Renal pelvis (tissue), 12 donors: Measurements from ENCODE around the gene SLCO1B1. TPM values are rescaled to one million over a fixed set of nuclear protein-coding genes. Genes with fewer than 3 reads are reported as not detected.
"Not testable (repeated sequence)": the region's sequence is repeated elsewhere in the genome, so short reads cannot be mapped to it uniquely, and the experiment has no call there.

Source experiments
- DNase-seq: peaks from one replicate; pipeline ENCODE4 v3.0.0-alpha.2; 2013
- long read RNA-seq, 16 experiments: transcript quantifications; one replicate each; lab custom pipeline, GENCODE V29; 2026
- polyA plus RNA-seq, 3 donors: library from polyadenylated mRNA; unstranded; fragments of 120-200 nt; gene quantifications; one replicate each; pipeline ENCODE4 v1.2.1, GENCODE V29; 2013; ENCODE audit not compliant: insufficient read length in 3 of 3

Gene SLCO1B1, protein sequence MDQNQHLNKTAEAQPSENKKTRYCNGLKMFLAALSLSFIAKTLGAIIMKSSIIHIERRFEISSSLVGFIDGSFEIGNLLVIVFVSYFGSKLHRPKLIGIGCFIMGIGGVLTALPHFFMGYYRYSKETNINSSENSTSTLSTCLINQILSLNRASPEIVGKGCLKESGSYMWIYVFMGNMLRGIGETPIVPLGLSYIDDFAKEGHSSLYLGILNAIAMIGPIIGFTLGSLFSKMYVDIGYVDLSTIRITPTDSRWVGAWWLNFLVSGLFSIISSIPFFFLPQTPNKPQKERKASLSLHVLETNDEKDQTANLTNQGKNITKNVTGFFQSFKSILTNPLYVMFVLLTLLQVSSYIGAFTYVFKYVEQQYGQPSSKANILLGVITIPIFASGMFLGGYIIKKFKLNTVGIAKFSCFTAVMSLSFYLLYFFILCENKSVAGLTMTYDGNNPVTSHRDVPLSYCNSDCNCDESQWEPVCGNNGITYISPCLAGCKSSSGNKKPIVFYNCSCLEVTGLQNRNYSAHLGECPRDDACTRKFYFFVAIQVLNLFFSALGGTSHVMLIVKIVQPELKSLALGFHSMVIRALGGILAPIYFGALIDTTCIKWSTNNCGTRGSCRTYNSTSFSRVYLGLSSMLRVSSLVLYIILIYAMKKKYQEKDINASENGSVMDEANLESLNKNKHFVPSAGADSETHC
- polyA plus RNA-seq, result not detected
- long read RNA-seq, donor 1, result 0 reads
- long read RNA-seq, donor 2, result 0 reads
- long read RNA-seq, donor 3, result 0 reads
- long read RNA-seq, donor 4, result 0 reads
- long read RNA-seq, donor 5, result 0 reads
- long read RNA-seq, donor 6, result 0 reads
- long read RNA-seq, donor 7, result 0 reads
- long read RNA-seq, donor 8, result 0 reads
- long read RNA-seq, donor 9, result 0 reads
- long read RNA-seq, donor 10, result 0 reads
- long read RNA-seq, donor 11, result 0 reads
- long read RNA-seq, donor 12, result 0 reads
- long read RNA-seq, donor 13, result 0 reads
- long read RNA-seq, donor 14, result 0 reads
- long read RNA-seq, donor 15, result 0 reads
- long read RNA-seq, donor 16, result 0 reads

DNA sequence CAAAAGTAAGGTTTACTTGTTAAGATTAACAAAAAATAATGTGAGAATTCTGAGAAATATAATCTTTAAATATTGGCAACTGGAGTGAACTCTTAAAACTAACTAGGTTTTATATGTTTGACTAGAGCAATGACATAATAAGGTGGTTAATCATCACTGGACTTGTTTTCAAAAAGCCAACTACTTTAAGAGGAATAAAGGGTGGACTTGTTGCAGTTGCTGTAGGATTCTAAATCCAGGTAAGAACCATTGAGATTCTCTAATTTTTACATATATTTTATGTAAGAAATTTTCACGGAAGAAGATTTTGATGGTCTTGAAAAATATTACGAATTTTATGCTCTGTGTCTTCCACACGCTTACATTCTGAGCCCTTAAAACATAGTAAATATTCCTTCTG is at the start of gene SLCO1B1:
SLCO1B1 (plus strand) TSS at position 197 of the 400 bp plus-strand sequence. CDS start 10,381 bp downstream, outside the sequence.
- DNase-seq, result no peak

DNA sequence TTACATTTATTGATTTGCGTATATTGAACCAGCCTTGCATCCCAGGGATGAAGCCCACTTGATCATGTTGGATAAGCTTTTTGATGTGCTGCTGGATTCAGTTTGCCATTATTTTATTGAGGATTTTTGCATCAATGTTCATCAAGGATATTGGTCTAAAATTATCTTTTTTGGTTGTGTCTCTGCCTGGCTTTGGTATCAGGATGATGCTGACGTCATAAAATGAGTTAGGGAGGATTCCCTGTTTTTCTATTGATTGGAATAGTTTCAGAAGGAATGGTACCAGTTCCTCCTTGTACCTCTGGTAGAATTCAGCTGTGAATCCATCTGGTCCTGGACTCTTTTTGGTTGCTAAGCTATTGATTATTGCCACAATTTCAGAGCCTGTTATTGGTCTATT is 46.2 kb upstream of the SLCO1B1 start:
- not testable (repeated sequence) for DNase-seq

DNA sequence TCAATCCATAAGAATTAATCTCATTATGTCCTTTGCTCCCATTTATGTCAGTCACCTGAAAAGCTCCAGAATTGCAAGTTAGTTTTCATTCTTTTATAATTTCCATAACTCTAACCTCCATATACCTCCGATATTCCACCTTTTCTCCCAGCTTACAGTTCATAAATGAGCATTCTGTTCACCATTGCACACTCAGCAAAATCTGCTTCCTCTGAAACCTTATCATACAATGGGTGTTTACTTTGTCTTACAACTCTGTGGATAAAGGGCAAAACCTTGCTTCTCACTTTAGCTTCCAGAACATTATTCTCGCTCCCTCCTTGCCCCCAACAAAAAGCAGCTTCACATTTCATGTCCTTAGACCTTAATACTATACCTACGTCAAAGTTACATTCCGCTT is 19.3 kb upstream of the SLCO1B1 start:
- no peak for DNase-seq

DNA sequence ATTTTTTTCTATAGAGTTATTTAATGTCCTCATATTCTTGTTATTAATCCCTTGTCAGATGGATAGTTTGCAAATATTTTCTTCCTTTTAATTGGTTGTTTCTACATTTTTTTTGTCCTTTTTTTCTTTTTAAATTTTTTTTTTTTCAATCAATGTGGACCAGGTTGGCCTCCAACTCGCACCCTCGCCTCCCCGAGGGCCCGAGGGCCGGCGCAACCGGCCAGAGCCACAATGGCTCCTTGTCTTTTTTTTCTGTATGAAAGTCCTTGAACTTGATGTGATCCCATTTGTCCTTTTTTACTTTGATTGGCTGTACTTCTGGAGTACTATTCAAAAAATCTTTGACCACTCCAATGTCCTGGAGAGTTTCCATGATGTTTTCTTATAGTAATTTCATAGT is 17.7 kb upstream of the SLCO1B1 start:
- DNase-seq, result no peak

- no peak for DNase-seq
Measured at GRCh38 chr12:21117995-21118394, 13.0 kb upstream of the SLCO1B1 start.

GRCh38 chr12:21118760-21119159 is 12.2 kb upstream of the SLCO1B1 start:
- no peak for DNase-seq

DNA sequence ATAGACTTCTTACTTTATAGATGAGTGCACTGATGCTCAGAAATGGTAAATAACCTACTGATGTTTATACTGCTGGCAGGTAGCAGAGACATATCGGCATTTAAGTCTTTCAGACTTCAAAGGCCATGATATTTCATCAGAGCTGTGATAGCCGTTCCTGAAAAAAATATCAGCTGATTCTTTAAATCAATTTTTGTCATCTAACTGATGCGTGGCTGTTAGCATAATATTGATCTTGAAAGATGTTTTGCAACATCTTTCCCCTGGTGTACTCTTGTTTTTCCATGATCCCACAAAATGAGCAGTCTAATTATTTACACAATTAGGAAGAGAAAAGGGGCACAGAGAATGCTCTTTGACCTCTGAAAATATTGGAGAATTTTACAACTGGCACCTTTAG is 1.6 kb upstream of the SLCO1B1 start:
- DNase-seq, result no peak

DNA sequence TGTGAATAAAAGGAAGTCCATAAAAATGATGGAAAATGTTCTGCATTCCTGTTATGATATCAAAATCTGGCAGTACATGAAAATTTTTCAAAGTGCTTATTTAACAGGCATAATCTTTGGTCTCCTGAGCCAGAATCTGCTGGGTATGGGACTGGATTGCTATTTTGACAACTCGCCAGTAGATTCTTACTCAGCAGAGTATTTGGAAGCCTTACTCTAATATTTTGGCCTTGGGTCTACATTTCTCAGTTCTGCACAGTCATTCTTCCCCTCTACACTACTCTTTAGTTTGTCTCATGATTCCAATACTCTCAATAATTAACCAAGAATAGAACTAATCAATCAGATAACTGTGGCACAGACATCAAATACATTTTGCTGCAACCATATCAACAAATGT is 1.1 kb upstream of the SLCO1B1 start:
- no peak for DNase-seq

DNA sequence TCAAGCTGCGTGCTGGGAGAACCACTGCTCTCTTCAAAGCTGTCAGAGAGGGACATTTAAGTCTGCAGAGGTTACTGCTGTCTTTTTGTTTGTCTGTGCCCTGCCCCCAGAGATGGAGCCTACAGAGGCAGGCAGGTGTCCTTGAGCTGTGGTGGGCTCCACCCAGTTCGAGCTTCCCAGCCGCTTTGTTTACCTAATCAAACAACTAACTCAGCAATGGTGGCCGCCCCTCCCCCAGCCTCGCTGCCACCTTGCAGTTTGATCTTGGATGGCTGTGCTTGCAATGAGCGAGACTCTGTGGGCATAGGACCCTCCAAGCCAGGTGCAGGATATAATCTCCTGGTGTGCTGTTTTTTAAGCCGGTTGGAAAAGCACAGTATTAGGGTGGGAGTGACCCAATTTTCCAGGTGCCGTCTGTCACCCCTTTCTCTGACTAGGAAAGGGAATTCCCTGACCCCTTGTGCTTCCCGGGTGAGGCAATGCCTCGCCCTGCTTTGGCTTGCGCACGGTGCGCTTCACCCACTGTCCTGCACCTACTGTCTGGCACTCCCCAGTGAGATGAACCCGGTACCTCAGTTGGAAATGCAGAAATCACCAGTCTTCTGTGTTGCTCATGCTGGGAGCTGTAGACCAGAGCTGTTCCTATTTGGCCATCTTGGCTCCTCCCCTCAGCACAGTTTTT is 6.5 kb downstream of the SLCO1B1 start:
- not testable (repeated sequence) for DNase-seq

- no peak for DNase-seq
Measured at GRCh38 chr12:21138016-21138415, 7.0 kb downstream of the SLCO1B1 start.

GRCh38 chr12:21144309-21144708 is 13.3 kb downstream of the SLCO1B1 start:
- no peak for DNase-seq

GRCh38 chr12:21149861-21150260 is 18.9 kb downstream of the SLCO1B1 start:
- DNase-seq, result not testable (repeated sequence)

GRCh38 chr12:21151184-21151583 is 20.2 kb downstream of the SLCO1B1 start:
- DNase-seq, result no peak

DNA sequence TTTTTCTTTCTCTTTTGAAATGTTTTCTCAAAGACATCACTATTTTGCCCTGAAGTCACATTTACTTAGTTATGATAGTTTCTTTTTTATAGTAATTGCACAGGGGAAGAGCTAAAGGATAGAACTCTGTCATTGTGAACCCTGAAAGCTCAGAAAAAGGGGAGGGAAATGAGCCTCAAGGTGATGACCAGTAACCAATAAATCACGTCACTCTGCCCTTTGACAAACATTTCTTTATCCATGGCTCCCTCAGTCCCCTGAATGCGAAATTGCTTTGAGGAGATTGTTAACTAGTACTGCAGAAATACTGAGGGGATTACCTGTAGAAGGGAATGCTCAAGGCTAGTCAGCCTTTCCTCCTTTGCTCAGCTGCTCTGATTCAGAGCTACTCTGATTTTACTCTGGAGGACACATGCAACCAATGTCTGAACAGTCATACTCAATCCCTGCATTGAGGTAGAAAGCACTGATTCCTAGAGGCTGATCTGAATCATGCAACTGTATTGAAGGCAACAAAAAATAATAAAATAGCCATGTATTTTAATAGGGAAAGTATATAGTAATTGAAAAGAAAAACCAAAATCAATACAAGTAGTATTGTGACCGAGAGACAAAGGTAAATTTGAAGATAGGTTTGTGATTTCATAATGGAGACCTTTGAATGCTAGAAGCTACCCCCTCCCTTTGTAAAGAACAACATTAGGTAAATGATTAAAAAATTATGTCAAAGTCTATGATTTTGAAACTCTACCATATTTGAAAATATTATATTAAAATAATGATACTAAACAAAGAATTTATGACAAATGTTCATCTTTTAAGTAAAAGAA is 24.7 kb downstream of the SLCO1B1 start:
- DNase-seq, result no peak

GRCh38 chr12:21165048-21165447 is 34.1 kb downstream of the SLCO1B1 start:
- no peak for DNase-seq

DNA sequence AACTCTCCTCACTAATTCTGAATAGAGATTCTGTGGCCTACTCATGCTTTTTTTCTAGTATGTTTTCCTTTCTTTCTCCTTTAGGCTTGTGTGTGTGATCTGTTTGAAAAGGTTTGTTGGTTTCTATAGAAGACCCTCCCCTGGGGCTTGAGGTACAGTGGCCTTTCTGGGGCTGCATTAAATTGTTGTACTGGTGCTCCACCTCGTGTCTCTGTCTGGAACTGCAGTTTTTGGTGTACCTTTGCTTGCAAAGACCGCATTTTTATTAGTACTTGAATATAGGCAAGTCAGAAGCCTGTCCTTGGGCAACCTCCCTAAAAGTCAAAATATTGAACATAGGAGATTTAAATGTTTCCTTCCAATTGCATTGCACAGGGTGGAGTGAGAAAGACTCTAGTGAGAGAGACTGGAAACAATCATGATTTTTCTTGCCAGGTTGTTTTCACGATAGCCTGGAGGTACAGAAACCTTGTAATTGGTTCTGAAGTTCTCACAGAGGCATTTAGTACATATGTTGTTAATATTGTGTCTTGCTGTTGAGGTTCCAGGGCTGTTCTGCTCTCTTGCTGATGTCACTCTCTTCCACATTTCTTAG is 39.0 kb downstream of the SLCO1B1 start:
- peak; percentile 17 for DNase-seq

DNA sequence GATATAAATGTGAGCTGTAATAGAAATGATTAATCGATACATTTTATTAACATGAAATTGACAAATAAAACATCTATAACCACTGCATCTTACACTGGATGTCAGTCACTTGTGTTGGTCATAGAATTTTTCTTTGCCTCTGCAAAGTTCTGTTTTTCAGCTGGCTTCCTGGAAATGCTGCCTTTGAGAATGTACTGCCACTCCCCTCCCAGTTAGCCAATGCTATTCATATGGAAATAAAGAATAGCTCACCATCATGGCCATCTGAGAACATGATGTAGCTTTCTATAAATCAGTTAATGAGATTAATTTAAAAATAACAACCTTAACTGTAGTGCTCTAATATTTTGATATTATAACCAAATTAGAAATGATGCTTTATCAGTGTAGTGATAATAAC is 41.1 kb downstream of the SLCO1B1 start:
- DNase-seq, result no peak

DNA sequence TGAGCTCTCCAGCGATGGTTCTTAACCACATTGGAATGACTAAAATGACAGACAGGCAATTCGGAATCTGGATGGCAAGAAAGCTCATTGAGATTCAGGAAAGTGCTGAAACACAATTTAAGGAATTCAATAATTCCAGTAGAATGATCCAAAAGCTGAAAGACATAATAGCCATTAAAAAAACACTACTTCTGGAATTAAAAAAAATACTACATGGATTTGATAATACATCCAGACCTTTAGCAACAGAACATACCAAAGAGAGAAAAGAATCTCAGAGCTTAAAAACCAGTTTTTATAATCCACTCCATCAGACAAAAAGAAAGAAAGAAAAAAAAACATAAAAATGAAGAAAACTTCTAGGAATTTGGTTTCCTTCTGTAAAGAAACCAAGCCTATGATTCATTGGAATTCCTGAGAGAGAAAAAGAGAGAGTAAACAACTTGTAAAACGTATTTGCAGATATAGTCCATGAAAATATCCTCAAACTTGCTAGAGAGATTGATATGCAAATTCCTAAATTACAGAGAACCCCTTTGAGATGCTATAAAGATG is 52.8 kb downstream of the SLCO1B1 start:
- no peak for DNase-seq

DNA sequence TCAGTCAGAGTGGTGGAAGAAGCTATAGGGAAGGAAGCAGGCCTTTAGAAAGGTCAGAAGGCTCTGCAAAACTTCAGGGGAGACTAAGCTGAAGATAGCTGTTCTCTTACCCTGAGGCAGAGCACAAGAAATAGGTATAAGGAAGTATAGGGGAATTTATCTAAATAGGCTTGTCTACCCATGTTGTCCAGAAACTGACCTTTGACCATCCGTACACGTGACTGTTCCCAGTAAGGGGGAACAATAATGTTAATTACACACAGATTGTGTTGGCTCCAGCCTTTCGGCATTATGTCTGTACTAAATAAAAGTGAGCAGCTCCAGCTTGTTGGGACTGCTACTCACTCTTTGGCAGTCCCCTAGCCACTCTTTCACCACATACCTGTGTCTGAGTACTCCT is 59.0 kb downstream of the SLCO1B1 start:
- DNase-seq, result no peak

DNA sequence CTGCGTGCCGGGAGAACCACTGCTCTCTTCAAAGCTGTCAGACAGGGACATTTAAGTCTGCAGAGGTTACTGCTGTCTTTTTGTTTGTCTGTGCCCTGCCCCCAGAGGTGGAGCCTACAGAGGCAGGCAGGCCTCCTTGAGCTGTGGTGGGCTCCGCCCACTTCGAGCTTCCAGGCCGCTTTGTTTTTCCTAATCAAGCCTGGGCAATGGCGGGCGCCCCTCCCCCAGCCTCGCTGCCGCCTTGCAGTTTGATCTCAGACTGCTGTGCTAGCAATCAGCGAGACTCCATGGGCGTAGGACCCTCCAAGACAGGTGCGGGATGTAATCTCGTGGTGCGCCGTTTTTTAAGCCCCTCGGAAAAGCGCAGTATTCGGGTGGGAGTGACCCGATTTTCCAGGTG is 83.4 kb downstream of the SLCO1B1 start:
- not testable (repeated sequence) for DNase-seq
